ENCODE measurements around the gene INO80B. TPM values are rescaled to one million over a fixed set of nuclear protein-coding genes. Genes with fewer than 3 reads are reported as not detected.

Gene INO80B
- total and polyA plus RNA-seq, 2 of the 8 experiments (the other 6 are each of a cell fraction or from before 2014, with no cell fraction given): 3.9 to 18.5 TPM

DNA sequence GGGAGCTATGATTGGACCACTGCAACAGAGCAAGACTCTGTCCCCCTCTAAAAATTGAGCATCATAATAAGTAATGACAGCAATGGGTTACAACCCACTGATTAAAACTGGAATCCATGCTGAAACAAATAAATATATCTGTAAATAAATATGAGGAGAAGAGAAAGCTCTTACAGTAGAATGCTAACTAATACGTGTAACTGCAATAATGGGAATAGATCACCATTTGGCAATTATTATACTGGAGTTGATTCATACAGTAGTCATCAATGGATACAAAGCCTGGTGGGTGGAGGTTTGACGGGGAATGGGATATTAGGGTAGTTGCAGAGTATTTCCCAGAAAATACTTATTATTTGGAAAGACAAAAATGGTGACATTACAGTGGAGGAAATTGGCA, 6.1 kb upstream of the INO80B start (continued):
- TF ChIP-seq CTBP2 (IDR thresholded peaks at IDR 0.05; ENCODE audit: borderline replicate concordance, insufficient read depth, insufficient read length, low read length): no peak
